SK-N-MC (cell line): ENCODE measurements around the gene C1QTNF4.

Source experiments
- EZH2 ChIP-seq: fragments of 200-600 bp; sonication (generic); IDR thresholded peaks from one replicate; pipeline ENCODE4 v1.6.1; 2017; ENCODE audit warnings: antibody characterized with exemption
- POLR2AphosphoS5 ChIP-seq: IDR thresholded peaks from 2 replicates; pipeline ENCODE4 v1.6.1; 2012; ENCODE audit warnings: mild to moderate bottlenecking, low read depth, low read length, borderline replicate concordance

DNA sequence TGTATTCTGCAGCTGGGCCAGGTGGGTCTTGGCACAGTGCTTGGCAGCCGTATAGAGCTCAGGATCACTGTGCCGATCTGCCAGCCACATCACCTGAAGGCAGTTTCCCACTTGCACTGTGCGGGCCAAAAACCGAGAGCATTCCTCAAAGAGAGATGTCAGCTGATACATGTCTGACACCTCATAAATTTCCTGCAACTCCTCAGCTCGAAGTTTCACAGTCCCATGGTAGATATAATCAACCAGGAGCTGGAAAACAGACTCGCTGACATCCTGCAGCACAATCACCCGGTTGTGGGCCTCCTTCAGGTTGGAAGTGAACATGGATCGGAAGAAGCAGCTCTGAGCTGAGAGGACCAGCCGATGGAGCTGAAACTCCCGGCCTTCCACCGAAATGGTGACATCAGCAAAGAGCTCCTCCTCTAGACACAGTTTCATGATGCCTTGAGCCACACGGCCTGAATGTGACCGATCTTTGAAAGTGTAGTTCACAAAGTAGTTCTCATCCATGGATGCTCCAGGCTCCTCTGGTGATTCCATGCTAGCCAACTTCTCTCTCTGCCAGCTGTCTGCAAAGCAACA is 16.7 kb downstream of the C1QTNF4 start:
- TF ChIP-seq EZH2 (no peak), POLR2AphosphoS5 (no peak)
